ENCODE measurements around the gene RPGRIP1L.

Gene RPGRIP1L

DNA sequence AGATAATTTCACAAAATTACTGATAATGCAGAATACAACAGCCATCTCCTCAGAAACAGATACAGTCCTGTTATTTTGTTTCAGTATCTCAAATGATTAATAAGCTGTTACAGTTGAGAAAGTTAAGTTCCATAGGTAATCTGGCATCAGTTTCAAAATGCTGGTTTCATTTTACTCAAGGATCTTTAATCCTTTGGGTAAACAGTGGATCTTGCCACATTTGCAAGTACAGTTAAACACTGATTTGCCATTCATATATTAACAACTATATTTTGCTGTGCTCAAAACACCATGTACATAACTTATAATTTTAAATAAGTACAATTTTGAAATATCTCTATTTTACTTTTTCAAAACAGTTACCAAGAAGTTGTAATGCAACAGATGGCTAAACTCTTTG is 31.2 kb downstream of the RPGRIP1L start:
- no peak overlapping the region for H3K4me3 ChIP-seq (replicated peaks; ENCODE audit: low read depth, low read length)
- DNase-seq (ENCODE audit: extremely low read depth, low read depth): no peak
- TF ChIP-seq, protein P1, sequence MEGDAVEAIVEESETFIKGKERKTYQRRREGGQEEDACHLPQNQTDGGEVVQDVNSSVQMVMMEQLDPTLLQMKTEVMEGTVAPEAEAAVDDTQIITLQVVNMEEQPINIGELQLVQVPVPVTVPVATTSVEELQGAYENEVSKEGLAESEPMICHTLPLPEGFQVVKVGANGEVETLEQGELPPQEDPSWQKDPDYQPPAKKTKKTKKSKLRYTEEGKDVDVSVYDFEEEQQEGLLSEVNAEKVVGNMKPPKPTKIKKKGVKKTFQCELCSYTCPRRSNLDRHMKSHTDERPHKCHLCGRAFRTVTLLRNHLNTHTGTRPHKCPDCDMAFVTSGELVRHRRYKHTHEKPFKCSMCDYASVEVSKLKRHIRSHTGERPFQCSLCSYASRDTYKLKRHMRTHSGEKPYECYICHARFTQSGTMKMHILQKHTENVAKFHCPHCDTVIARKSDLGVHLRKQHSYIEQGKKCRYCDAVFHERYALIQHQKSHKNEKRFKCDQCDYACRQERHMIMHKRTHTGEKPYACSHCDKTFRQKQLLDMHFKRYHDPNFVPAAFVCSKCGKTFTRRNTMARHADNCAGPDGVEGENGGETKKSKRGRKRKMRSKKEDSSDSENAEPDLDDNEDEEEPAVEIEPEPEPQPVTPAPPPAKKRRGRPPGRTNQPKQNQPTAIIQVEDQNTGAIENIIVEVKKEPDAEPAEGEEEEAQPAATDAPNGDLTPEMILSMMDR (IDR thresholded peaks at IDR 0.05; ENCODE audit: low read depth, low read length, missing control alignments): no peak

DNA sequence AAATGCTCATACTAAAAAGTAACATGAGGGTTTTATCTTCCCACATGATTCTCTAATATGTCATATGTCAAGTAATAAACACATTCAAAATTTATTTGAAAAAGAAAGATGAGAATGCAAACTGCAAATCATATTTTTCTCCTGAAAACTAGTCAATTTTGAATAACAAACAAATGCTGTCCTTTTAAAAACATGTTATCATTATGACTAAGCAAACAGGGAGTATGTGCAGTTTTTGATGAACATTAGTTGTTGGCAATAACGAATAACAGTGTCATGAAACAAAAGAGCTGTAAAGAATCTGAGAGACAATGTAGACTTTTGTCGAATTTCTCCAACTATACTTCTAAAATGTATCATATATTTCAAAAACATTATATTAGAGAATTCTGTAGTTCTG is 34.8 kb downstream of the RPGRIP1L start:
- TF ChIP-seq, protein P1 (IDR thresholded peaks at IDR 0.05; ENCODE audit: low read depth, low read length, missing control alignments): no peak
- no peak overlapping the region for H3K4me3 ChIP-seq (replicated peaks; ENCODE audit: low read depth, low read length)

DNA sequence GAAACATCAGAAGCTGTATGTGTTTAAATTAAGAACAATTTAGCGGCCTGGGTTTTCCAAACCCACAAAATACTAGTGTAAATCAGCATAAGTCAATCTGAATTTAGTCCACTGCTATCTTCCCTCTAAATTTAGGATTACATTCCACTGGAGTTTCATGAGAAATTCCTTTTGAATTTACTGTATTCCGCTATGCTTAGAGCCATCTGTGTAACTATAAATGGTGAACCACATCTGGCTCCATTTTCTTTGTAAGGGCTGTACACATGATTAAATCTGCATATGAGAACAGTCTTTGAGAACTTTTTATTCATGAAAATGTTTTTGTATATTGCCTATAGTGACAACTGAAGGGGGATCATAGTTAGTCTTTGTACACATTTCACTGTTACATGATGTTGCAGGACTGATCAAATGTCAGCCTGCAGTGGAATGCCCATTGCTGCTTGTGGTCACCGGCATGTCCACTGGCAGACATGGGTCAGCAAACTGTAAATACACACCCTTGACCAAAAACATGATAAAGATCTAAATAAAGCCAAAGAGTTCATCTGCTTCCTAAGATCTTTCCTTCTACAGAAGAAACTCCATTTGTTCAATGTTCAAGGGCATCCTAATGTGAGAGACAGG is 36.8 kb downstream of the RPGRIP1L start:
- TF ChIP-seq, protein P1 (IDR thresholded peaks at IDR 0.05; ENCODE audit: low read depth, low read length, missing control alignments): no peak
- no peak for DNase-seq (ENCODE audit: extremely low read depth, low read depth)

More for the DNA sequence above, 34.8 kb downstream of the RPGRIP1L start:
- no peak for DNase-seq (ENCODE audit: extremely low read depth, low read depth)

DNA sequence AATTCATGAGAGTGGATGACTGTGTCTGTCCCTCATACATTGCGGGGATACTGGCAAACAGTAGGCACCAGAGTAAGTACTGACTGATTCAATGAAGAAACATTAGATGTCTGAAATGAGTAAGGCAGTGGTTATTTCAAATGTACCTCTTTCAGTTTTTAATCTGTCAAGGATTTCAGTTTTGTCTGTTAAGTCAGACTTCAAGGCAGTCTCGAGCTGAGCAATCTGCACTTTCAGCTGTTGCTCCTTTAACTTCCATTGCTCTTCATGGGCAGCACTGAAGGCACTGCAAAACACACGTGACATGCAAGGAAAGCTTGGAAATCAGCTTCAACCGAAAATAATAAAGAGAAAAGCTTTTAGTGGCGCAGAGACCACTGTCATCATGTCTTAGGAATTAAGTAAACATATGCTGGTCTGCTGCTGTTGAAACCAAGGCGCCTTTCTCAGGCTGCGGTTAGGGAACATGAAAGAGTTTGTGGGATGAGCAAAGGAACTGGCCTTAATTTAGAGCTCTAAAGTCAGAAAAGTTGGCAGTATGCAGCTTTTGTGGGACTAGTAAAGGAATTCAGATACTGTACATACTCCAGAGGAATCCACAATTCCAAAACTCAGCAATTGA is 38.8 kb downstream of the RPGRIP1L start:
- peak; percentile 59 for DNase-seq (ENCODE audit: extremely low read depth, low read depth)
- no peak overlapping the region for H3K4me3 ChIP-seq (replicated peaks; ENCODE audit: low read depth, low read length)
- TF ChIP-seq, protein P1 (IDR thresholded peaks at IDR 0.05; ENCODE audit: low read depth, low read length, missing control alignments): no peak

More for the DNA sequence above, 36.8 kb downstream of the RPGRIP1L start:
- H3K4me3 ChIP-seq (replicated peaks; ENCODE audit: low read depth, low read length): no peak overlapping the region

DNA sequence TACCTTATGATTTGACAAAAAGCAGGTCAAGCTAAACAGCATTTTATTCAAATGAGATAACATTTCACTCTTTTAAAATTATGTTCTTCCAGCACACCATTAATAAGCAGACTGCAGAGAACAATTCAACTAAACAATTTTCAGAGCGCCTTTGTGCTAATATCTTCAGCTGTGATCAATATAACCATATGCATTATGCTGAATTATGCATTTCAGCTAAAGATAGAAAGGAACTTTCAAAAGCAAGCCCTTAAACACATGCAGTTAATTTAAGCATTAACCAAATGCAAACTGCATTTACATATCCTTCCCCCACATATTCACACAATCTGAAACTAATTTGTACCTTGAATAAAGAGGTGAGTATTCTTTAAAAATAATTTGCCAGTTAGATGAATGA is 41.6 kb downstream of the RPGRIP1L start:
- no peak overlapping the region for H3K4me3 ChIP-seq (replicated peaks; ENCODE audit: low read depth, low read length)
- no peak for DNase-seq (ENCODE audit: extremely low read depth, low read depth)
- TF ChIP-seq, protein P1 (IDR thresholded peaks at IDR 0.05; ENCODE audit: low read depth, low read length, missing control alignments): no peak

DNA sequence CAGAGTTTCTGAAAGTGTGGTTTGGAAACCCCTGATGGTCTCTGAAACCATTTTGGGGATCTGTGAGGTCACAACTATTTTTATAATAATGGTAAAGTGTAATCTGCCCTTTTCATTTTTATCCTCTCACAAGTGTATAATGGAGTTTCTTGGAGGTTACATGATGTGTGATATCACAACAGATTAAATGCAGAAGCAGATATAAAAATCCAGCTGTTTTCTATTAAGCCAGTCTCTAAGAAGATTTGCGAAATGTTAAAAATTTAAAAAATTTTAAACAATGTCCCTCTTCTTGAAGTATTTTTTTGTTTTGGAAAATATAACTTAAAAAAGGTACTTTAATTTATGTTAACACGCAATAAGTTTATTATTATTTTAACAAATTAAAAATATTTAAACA is 48.7 kb downstream of the RPGRIP1L start:
- H3K4me3 ChIP-seq (replicated peaks; ENCODE audit: low read depth, low read length): no peak overlapping the region
- DNase-seq (ENCODE audit: extremely low read depth, low read depth): no peak
- TF ChIP-seq, protein P1 (IDR thresholded peaks at IDR 0.05; ENCODE audit: low read depth, low read length, missing control alignments): no peak

Measured in HFF-Myc (cell line).